Neuronal stem cell (in vitro differentiated cells): Measurements from ENCODE around the gene SH3PXD2A.
A peak's percentile ranks its signal among the peaks of the same experiment; 100 is the strongest.
"Not testable (repeated sequence)": the region's sequence is repeated elsewhere in the genome, so short reads cannot be mapped to it uniquely, and the experiment has no call there.

ENCODE experiments used
- DNase-seq: peaks from one replicate; pipeline ENCODE4 v3.0.0-alpha.2; 2013; ENCODE audit warnings: low spot score
- H2AFZ ChIP-seq: one replicate; pipeline ENCODE4 v1.6.1; 2013; ENCODE audit warnings: mild to moderate bottlenecking, low read length, inconsistent platforms
- H2AK5ac ChIP-seq: 2 replicates; pipeline ENCODE4 v1.6.1; 2013; ENCODE audit warnings: low read depth, mild to moderate bottlenecking, inconsistent platforms, low read length, moderate library complexity, mixed read lengths
- H2BK120ac ChIP-seq: 2 replicates; pipeline ENCODE4 v1.6.1; 2013; ENCODE audit warnings: low read depth, mild to moderate bottlenecking, inconsistent platforms, low read length, moderate library complexity, mixed read lengths
- H2BK12ac ChIP-seq: one replicate; pipeline ENCODE4 v1.6.1; 2013; ENCODE audit warnings: low read length, inconsistent platforms
- H2BK15ac ChIP-seq: 2 replicates; pipeline ENCODE4 v1.6.1; 2013; ENCODE audit warnings: mild to moderate bottlenecking, low read length, inconsistent platforms, mixed read lengths
- H2BK5ac ChIP-seq: one replicate; pipeline ENCODE4 v1.6.1; 2013; ENCODE audit warnings: inconsistent platforms, mild to moderate bottlenecking, low read length, moderate library complexity
- H3K14ac ChIP-seq: one replicate; pipeline ENCODE4 v1.6.1; 2013; ENCODE audit warnings: low read length, inconsistent platforms
- H3K18ac ChIP-seq: 2 replicates; pipeline ENCODE4 v1.6.1; 2013; ENCODE audit warnings: low read length, inconsistent platforms
- H3K23ac ChIP-seq: 2 replicates; pipeline ENCODE4 v1.6.1; 2013; ENCODE audit warnings: low read depth, mild to moderate bottlenecking, mixed read lengths, low read length, inconsistent platforms; ENCODE audit not compliant: poor library complexity
- H3K27ac ChIP-seq: replicated peaks from 3 replicates; pipeline ENCODE4 v1.5.1; 2013; ENCODE audit warnings: low read length, inconsistent platforms
- H3K27me3 ChIP-seq, 3 experiments: 2 replicates each; pipeline ENCODE4 v1.6.1; 2013; ENCODE audit warnings: low read length in 3 of 3, mild to moderate bottlenecking in 2 of 3, inconsistent platforms in 1 of 3, low read depth in 1 of 3, mixed read lengths in 1 of 3, moderate library complexity in 1 of 3; ENCODE audit not compliant: control insufficient read depth in 3 of 3, insufficient read depth in 3 of 3
- H3K36me3 ChIP-seq, 2 donors: replicated peaks in 1 of 2; 2 replicates each; pipeline ENCODE4 v1.6.1; 2013; ENCODE audit warnings: low read length in 2 of 2; ENCODE audit not compliant: control insufficient read depth in 2 of 2, insufficient read depth in 2 of 2
- H3K4ac ChIP-seq: 2 replicates; pipeline ENCODE4 v1.6.1; 2013; ENCODE audit warnings: inconsistent platforms, mild to moderate bottlenecking, low read length, moderate library complexity
- H3K4me1 ChIP-seq, 2 donors: 1 replicate in 1 of 2; 2 replicates in 1 of 2; pipeline ENCODE4 v1.6.1; 2013; ENCODE audit warnings: low read length in 2 of 2, low read depth in 1 of 2; ENCODE audit not compliant: control insufficient read depth in 2 of 2, insufficient read depth in 1 of 2
- H3K4me2 ChIP-seq: one replicate; pipeline ENCODE4 v1.6.1; 2013; ENCODE audit warnings: mild to moderate bottlenecking, low read length, inconsistent platforms; ENCODE audit not compliant: insufficient read depth, poor library complexity, severe bottlenecking
- H3K4me3 ChIP-seq, 2 donors: 2 replicates each; pipeline ENCODE4 v1.5.1; 2013; ENCODE audit warnings: low read length in 2 of 2, mild to moderate bottlenecking in 2 of 2, inconsistent platforms in 1 of 2, moderate library complexity in 1 of 2
- H3K79me1 ChIP-seq: one replicate; pipeline ENCODE4 v1.6.1; 2013; ENCODE audit warnings: low read depth, mild to moderate bottlenecking, inconsistent platforms, low read length, moderate library complexity
- H3K9ac ChIP-seq: one replicate; pipeline ENCODE4 v1.6.1; 2013; ENCODE audit warnings: mild to moderate bottlenecking, low read depth, low read length, inconsistent platforms; ENCODE audit not compliant: poor library complexity
- H3K9me3 ChIP-seq, 2 donors: replicated peaks in 1 of 2; 2 replicates each; pipeline versions ENCODE3 to v1.6.1; 2013; ENCODE audit warnings: low read length in 2 of 2, mild to moderate bottlenecking in 2 of 2, inconsistent platforms in 1 of 2, low read depth in 1 of 2, mixed read lengths in 1 of 2, moderate library complexity in 1 of 2; ENCODE audit not compliant: control insufficient read depth in 2 of 2, insufficient read depth in 1 of 2
- H4K8ac ChIP-seq: one replicate; pipeline ENCODE4 v1.6.1; 2013; ENCODE audit warnings: low read depth, mild to moderate bottlenecking, inconsistent platforms, low read length, moderate library complexity
- H4K91ac ChIP-seq: one replicate; pipeline ENCODE4 v1.6.1; 2013; ENCODE audit warnings: low read length, low read depth, mild to moderate bottlenecking, inconsistent platforms; ENCODE audit not compliant: poor library complexity
- WGBS, 2 donors: extraction: QIAGEN DNeasy Blood & Tissue Kit; methylation state at CpG; one replicate each; pipeline ENCODE4 v1.1.7; 2013; ENCODE audit warnings: missing lambda C conversion rate in 2 of 2, mixed read lengths in 1 of 2; ENCODE audit not compliant: insufficient read length in 2 of 2, insufficient replicate concordance in 1 of 2; ENCODE audit errors: extremely low coverage in 2 of 2; 5-methylcytosine and 5-hydroxymethylcytosine counted together

Gene SH3PXD2A

DNA sequence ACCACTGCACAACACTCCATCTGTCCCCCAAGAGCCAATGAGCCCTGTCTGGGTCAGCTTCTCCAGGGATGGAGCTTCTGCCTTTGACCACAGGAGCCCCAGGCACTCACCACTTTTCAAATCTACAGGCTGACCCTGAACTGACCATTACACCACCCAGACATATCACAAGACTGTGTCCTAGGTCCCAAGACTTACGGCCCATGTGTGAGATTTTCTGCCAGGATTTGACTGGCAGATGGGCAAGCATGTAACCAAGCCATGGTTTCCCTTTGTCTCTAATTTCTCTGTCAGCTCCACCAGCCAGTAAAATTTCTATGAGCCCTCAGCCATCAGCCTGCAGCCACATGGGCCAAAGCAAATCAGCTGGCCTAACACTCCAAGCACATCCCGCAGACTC is 92.5 kb downstream of the SH3PXD2A start:
- Histone ChIP-seq H2BK12ac (no peak overlapping the region), H3K79me1 (no peaks in the 10 kb centered on the region), H3K23ac (no peak overlapping the region), H3K9me3 (no peaks in the 10 kb centered on the region), H3K14ac (no peak overlapping the region), H3K36me3 (peaks cover 0 to 12% of the 10 kb centered on the region in 2 donors), H3K27me3 (no peaks in the 10 kb centered on the region), H2AFZ (no peak overlapping the region), H2BK5ac (no peak overlapping the region), H3K27ac (no peak overlapping the region), H3K9ac (no peak overlapping the region), H4K8ac (no peak overlapping the region), H2BK120ac (no peak overlapping the region), H4K91ac (no peak overlapping the region), H2BK15ac (no peak overlapping the region), H3K4me1 (peaks cover 14 to 20% of the 10 kb centered on the region in 2 donors), H2AK5ac (peak overlapping the region; percentile 3), H3K4ac (no peak overlapping the region), H3K4me2 (no peak overlapping the region), H3K4me3 (no peak overlapping the region), H3K18ac (no peak overlapping the region)
- no peak for DNase-seq
- no CpG with 5 or more reads among the region's 2 CpGs for WGBS, 2 donors

DNA sequence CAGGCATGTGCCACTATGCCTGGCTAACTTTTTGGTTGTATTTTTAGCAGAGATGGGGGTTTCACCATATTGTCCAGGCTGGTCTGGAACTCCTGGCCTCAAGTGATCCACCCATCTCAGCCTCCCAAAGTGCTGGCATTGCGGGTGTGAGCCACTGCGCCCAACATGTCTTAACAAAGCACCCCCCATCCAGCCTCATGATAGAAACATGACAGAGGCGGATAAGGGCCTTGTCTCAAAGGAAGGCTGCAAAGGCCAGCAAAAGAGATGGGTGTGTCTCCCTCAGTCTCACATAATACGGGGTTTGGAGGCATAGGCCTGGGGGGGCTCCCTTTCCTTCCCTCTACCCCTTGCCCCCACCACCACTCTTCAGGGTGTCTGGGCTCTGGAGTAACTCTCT is 93.2 kb downstream of the SH3PXD2A start:
- no peak overlapping the region for H3K4me2 ChIP-seq
- peaks cover 19 to 25% of the 10 kb centered on the region in 2 donors for H3K4me1 ChIP-seq
- no peak overlapping the region for H4K91ac ChIP-seq
- no peak overlapping the region for H3K4ac ChIP-seq
- H4K8ac ChIP-seq = no peak overlapping the region
- H3K36me3 ChIP-seq = peaks cover 0 to 12% of the 10 kb centered on the region in 2 donors
- H3K23ac ChIP-seq = no peak overlapping the region
- H2AK5ac ChIP-seq = no peak overlapping the region
- H3K27me3 ChIP-seq = no peaks in the 10 kb centered on the region
- H3K9me3 ChIP-seq = no peaks in the 10 kb centered on the region
- H2BK120ac ChIP-seq = no peak overlapping the region
- H3K9ac ChIP-seq = no peak overlapping the region
- H2AFZ ChIP-seq = no peak overlapping the region
- no peak overlapping the region for H2BK12ac ChIP-seq
- H3K14ac ChIP-seq = no peak overlapping the region
- H2BK5ac ChIP-seq = no peak overlapping the region
- no CpG with 5 or more reads among the region's 4 CpGs for WGBS, 2 donors
- H3K18ac ChIP-seq = no peak overlapping the region
- DNase-seq = no peak
- H2BK15ac ChIP-seq = no peak overlapping the region
- H3K4me3 ChIP-seq = no peak overlapping the region
- no peak overlapping the region for H3K27ac ChIP-seq
- no peaks in the 10 kb centered on the region for H3K79me1 ChIP-seq

DNA sequence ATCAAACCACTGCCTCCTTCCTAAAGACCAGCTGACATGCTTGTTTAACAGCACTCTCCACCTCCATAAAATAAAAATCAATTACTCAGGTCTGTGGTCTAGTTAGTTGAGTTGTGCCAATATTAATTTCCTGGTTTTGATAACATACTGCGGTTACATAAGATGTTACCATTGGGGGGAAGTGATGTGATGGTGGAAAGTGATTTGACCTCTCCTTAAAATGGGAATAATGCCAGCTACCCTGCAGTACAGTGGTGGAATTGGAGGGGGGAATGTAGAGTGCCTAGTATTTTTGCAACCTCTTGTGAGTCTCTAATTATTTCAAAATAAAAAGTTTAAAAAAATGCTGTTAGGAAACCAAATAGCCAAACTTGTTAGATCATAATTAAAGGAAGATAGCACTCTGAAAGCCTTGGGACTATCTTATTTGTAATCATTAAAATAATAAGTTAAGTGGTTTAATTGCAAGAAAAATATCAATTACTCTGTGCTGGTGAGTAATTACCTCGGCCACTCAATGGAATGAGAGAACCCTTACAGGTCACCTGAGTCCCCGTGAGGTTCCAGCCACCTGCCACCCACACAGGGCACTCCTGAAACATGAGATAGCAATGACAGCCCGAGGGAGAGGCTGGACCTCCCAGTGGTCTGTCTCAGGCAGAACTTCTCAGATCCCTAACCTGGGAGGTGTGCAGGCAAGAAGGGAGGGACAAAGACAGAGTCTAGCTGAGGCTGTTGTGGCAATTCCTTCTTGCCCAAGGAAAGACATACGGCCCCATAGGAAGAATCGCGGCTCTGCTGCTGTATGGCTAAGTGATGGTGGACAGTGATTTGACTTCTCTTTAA is 94.1 kb downstream of the SH3PXD2A start:
- no CpG with 5 or more reads among the region's 7 CpGs for WGBS, 2 donors

DNA sequence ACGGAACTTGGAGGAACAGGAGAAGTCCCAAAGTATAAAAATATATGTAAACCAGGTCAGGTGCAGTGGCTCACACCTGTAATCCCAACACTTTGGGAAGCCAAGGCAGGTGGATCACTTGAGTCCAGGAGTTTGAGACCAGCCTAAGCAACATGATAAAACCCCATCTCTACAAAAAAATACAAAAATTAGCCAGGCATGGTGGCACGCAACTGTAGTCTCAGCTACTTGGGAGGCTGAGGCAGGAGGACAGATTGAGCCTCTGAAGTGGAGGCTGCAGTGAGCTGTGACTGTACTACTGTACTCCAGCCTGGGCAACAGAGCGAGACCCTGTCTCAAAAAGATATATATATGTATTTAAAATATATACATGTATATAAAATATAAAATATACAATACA is 95.1 kb downstream of the SH3PXD2A start:
- not testable (repeated sequence) for H2BK5ac ChIP-seq, H2BK15ac ChIP-seq, H3K4me3 ChIP-seq, H3K36me3 ChIP-seq, H3K27ac ChIP-seq, H2BK12ac ChIP-seq, DNase-seq, H3K27me3 ChIP-seq, H3K9ac ChIP-seq, H3K4ac ChIP-seq, H3K14ac ChIP-seq, H4K8ac ChIP-seq, H3K79me1 ChIP-seq, H3K23ac ChIP-seq, H3K18ac ChIP-seq, H2BK120ac ChIP-seq, H2AK5ac ChIP-seq, H3K4me2 ChIP-seq, H3K9me3 ChIP-seq, H2AFZ ChIP-seq, H4K91ac ChIP-seq
- no CpG with 5 or more reads among the region's 3 CpGs for WGBS, 2 donors
- H3K4me1 ChIP-seq = peaks cover 19 to 26% of the 10 kb centered on the region in 2 donors

More for the DNA sequence above, 94.1 kb downstream of the SH3PXD2A start:
- Histone ChIP-seq H3K9me3 (no peaks in the 10 kb centered on the region), H3K27ac (no peak overlapping the region), H4K91ac (no peak overlapping the region), H3K23ac (no peak overlapping the region), H2BK120ac (no peak overlapping the region), H3K18ac (no peak overlapping the region), H3K4me2 (no peak overlapping the region), H3K9ac (no peak overlapping the region), H2BK5ac (no peak overlapping the region), H3K4me1 (peaks cover 19 to 28% of the 10 kb centered on the region in 2 donors), H3K79me1 (no peaks in the 10 kb centered on the region), H3K27me3 (no peaks in the 10 kb centered on the region), H2BK15ac (no peak overlapping the region), H2AFZ (no peak overlapping the region), H4K8ac (no peak overlapping the region), H3K4ac (no peak overlapping the region), H3K4me3 (no peak overlapping the region), H3K36me3 (peaks cover 0 to 6% of the 10 kb centered on the region in 2 donors), H2AK5ac (no peak overlapping the region), H3K14ac (no peak overlapping the region), H2BK12ac (no peak overlapping the region)
- no peak for DNase-seq
